SU-DHL-6 (cell line): Measurements from ENCODE around the gene PRSS57.

Source experiments
- EZH2phosphoT487 ChIP-seq: fragments of 200-600 bp; sonication (generic), shearing (Covaris generic); conservative IDR thresholded peaks from 2 replicates; pipeline ENCODE4 v1.6.1; 2018; ENCODE audit warnings: mild to moderate bottlenecking, antibody characterized with exemption, low read length, moderate library complexity, mixed read lengths
- TF ChIP-seq, protein P1 (sequence below): fragments of 200-600 bp; sonication (generic); IDR thresholded peaks from one replicate; pipeline ENCODE4 v1.5.1; 2017; ENCODE audit warnings: antibody characterized with exemption, mild to moderate bottlenecking, low read length, moderate library complexity; ENCODE audit not compliant: insufficient read depth, poor library complexity, severe bottlenecking

DNA sequence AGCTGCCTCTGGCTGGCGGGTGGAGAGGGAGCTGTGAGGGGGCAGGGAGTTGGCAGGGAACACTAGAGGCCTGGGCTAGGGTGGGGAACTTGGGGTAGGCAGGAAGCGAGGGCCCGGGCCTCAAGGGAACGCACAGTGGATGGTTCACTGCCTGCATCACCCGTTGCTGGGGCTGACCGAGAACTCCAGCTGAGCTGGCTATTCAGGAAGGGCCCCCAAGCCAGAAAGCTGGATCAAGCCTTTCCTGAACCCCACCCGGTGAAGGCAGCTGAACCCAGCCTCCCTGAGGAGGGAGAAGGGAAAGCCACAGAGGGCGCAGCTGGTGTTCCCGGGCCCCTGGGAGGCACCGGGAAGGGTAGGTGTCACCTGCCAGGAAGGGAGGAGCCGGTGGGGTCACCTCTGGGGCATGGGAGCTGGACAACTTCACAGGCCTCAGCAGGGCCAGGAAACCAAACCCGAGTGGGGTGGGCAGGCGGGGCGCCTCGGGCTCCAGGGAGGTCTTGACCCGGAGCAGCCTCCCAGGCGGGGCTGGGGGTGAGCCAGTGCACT lies 27.4 kb upstream of the PRSS57 start:
- no peak for TF ChIP-seq EZH2phosphoT487
- TF ChIP-seq, protein P1, sequence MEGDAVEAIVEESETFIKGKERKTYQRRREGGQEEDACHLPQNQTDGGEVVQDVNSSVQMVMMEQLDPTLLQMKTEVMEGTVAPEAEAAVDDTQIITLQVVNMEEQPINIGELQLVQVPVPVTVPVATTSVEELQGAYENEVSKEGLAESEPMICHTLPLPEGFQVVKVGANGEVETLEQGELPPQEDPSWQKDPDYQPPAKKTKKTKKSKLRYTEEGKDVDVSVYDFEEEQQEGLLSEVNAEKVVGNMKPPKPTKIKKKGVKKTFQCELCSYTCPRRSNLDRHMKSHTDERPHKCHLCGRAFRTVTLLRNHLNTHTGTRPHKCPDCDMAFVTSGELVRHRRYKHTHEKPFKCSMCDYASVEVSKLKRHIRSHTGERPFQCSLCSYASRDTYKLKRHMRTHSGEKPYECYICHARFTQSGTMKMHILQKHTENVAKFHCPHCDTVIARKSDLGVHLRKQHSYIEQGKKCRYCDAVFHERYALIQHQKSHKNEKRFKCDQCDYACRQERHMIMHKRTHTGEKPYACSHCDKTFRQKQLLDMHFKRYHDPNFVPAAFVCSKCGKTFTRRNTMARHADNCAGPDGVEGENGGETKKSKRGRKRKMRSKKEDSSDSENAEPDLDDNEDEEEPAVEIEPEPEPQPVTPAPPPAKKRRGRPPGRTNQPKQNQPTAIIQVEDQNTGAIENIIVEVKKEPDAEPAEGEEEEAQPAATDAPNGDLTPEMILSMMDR = no peak
